Ishikawa (cell line): Measurements from ENCODE around the gene TTPAL.

Source experiments
- CEBPB ChIP-seq: IDR thresholded peaks from 2 replicates; pipeline ENCODE4 v1.6.1; 2012
- CREB1 ChIP-seq: IDR thresholded peaks from 2 replicates; pipeline ENCODE4 v1.6.1; 2012; ENCODE audit warnings: low read depth
- EGR1 ChIP-seq: IDR thresholded peaks from 2 replicates; pipeline ENCODE4 v1.6.1; 2012
- EP300 ChIP-seq: IDR thresholded peaks from 2 replicates; pipeline ENCODE4 v1.6.1; 2012; ENCODE audit warnings: borderline replicate concordance
- FOXM1 ChIP-seq: IDR thresholded peaks from 2 replicates; pipeline ENCODE4 v1.6.1; 2012; ENCODE audit warnings: low read depth, borderline replicate concordance
- MAX ChIP-seq: IDR thresholded peaks from 2 replicates; pipeline ENCODE4 v1.6.1; 2012
- NFIC ChIP-seq: IDR thresholded peaks from 2 replicates; pipeline ENCODE4 v1.6.1; 2012
- RAD21 ChIP-seq: IDR thresholded peaks from 2 replicates; pipeline ENCODE4 v1.6.1; 2012; ENCODE audit warnings: low read depth
- REST ChIP-seq: IDR thresholded peaks from 2 replicates; pipeline ENCODE4 v1.6.1; 2012; ENCODE audit warnings: low read depth, mild to moderate bottlenecking
- TAF1 ChIP-seq: IDR thresholded peaks from 2 replicates; pipeline ENCODE4 v1.6.1; 2012; ENCODE audit warnings: low read depth, mild to moderate bottlenecking
- TCF12 ChIP-seq: IDR thresholded peaks from 2 replicates; pipeline ENCODE4 v1.6.1; 2012; ENCODE audit warnings: low read depth
- TEAD4 ChIP-seq: IDR thresholded peaks from 2 replicates; pipeline ENCODE4 v1.6.1; 2012
- USF1 ChIP-seq: IDR thresholded peaks from 2 replicates; pipeline ENCODE4 v1.6.1; 2012
- YY1 ChIP-seq: IDR thresholded peaks from 2 replicates; pipeline ENCODE4 v1.6.1; 2012; ENCODE audit warnings: low read depth
- ZBTB7A ChIP-seq: IDR thresholded peaks from 2 replicates; pipeline ENCODE4 v1.6.1; 2012; ENCODE audit warnings: low read depth

The TTPAL gene

GRCh38 chr20:44509762-44510161 is 34.1 kb downstream of the TTPAL start:
- TF ChIP-seq TCF12 (no peak), TEAD4 (no peak), USF1 (no peak), MAX (no peak), REST (no peak), EGR1 (no peak), CEBPB (no peak), NFIC (no peak), TAF1 (no peak), CREB1 (no peak), RAD21 (no peak), EP300 (no peak), FOXM1 (no peak)

- TF ChIP-seq TCF12, result no peak
- no peak for TF ChIP-seq CREB1
- no peak for TF ChIP-seq NFIC
- TF ChIP-seq EP300, result no peak
- no peak for TF ChIP-seq ZBTB7A
- TF ChIP-seq EGR1, result no peak
- no peak for TF ChIP-seq RAD21
- no peak for TF ChIP-seq TAF1
- TF ChIP-seq TEAD4, result no peak
- TF ChIP-seq MAX, result no peak
- no peak for TF ChIP-seq FOXM1
- no peak for TF ChIP-seq CEBPB
- no peak for TF ChIP-seq USF1
- no peak for TF ChIP-seq YY1
- TF ChIP-seq REST, result no peak
These were observed 38.2 kb downstream of the TTPAL start for GRCh38 chr20:44513871-44514270.

- TF ChIP-seq REST, result no peak
- no peak for TF ChIP-seq NFIC
- no peak for TF ChIP-seq TEAD4
- TF ChIP-seq TCF12, result no peak
- no peak for TF ChIP-seq ZBTB7A
- no peak for TF ChIP-seq CREB1
- TF ChIP-seq EGR1, result no peak
- TF ChIP-seq YY1, result no peak
- TF ChIP-seq RAD21, result no peak
- no peak for TF ChIP-seq EP300
- no peak for TF ChIP-seq FOXM1
- TF ChIP-seq CEBPB, result no peak
- TF ChIP-seq MAX, result no peak
- no peak for TF ChIP-seq USF1
- TF ChIP-seq TAF1, result no peak
These were observed 40.8 kb downstream of the TTPAL start for GRCh38 chr20:44516491-44516890.

GRCh38 chr20:44517454-44517853 is 41.8 kb downstream of the TTPAL start:
- TF ChIP-seq FOXM1 (no peak), ZBTB7A (no peak), MAX (no peak), USF1 (no peak), CREB1 (no peak), REST (no peak), RAD21 (no peak), CEBPB (no peak), TAF1 (no peak), NFIC (no peak), EP300 (no peak), YY1 (no peak)
